Gastroesophageal sphincter (tissue), 3 donors: Measurements from ENCODE around the gene FMN2.

Experiments used
- CTCF ChIP-seq, 4 experiments: fragments of 200-600 bp in 2 of 4; fragments of 450-650 bp in 2 of 4; sonication (generic) in 1 of 4; IDR thresholded peaks; one replicate each; pipeline ENCODE4 v1.5.1; 2017 to 2019; ENCODE audit warnings: antibody characterized with exemption in 4 of 4, mild to moderate bottlenecking in 2 of 4, moderate library complexity in 2 of 4
- EP300 ChIP-seq: sonication (generic); formaldehyde crosslinking; IDR thresholded peaks from one replicate; pipeline ENCODE4 v1.6.1; 2017; ENCODE audit warnings: antibody characterized with exemption, mild to moderate bottlenecking
- POLR2A ChIP-seq, 2 donors: fragments of 450-650 bp; IDR thresholded peaks; one replicate each; pipeline ENCODE4 v1.6.1; 2017; ENCODE audit warnings: antibody characterized with exemption in 2 of 2, mild to moderate bottlenecking in 2 of 2, moderate library complexity in 1 of 2
- POLR2AphosphoS5 ChIP-seq: sonication (generic); formaldehyde crosslinking; IDR thresholded peaks from one replicate; pipeline ENCODE4 v1.6.1; 2017; ENCODE audit warnings: antibody characterized with exemption

- TF ChIP-seq CTCF (IDR thresholded peaks at IDR 0.05) (no peak), POLR2AphosphoS5 (no peak), POLR2A (IDR thresholded peaks at IDR 0.05) (no peak), EP300 (no peak)
These were observed 423.8 kb downstream of the FMN2 start for GRCh38 chr1:240515505-240515904.
